ENCODE measurements around the gene AIPL1. TPM values are rescaled to one million over a fixed set of nuclear protein-coding genes. Genes with fewer than 3 reads are reported as not detected.

The AIPL1 gene
- total and polyA plus RNA-seq, 2 of the 13 experiments (the other 11 are each of a cell fraction or from before 2014, with no cell fraction given): not detected

DNA sequence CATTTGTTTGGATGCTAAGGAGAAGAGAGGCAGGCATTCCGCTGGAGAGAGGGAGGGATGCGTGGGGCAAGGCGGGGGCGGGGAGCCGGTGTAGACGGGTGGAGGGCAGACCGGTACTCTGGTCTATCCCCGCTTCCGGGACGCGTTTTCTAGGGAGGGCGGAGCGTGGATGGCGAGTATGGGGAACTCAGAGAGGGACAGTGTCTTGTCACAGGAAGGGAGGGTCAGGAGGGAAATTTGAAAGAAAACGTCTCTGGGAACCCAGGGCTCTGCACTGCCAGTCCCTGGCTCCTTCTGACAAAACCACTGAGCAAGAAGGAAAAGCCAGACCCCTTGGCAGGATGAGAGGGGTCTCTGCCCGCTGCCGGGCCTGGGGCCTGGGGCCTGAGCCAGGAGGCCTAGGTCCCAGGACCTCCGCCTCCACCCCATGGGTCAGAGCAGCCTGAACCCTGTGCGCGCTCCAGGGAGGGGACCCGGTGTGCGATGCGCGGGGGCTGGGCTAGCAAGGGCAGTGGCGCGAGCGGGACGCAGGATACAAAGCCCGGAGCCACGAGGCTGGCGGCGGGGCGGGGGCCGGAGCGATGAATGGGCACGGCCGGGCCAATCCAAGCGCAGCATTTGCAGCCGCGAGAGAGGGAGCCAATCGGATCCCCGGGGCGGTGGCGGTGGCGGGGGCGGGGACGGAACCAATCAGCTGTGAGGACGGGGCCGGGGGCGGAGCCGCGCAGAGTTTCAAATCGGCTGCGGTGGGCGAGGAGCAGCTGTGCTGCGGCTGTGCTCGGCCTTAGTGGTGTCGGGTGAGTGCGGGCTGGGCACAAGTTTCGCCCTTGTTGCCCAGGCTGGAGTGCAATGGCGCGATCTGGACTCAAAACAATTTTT is 9.0 kb upstream of the AIPL1 start, which contains the start of gene PIMREG (continued):
- TF ChIP-seq, protein P1, sequence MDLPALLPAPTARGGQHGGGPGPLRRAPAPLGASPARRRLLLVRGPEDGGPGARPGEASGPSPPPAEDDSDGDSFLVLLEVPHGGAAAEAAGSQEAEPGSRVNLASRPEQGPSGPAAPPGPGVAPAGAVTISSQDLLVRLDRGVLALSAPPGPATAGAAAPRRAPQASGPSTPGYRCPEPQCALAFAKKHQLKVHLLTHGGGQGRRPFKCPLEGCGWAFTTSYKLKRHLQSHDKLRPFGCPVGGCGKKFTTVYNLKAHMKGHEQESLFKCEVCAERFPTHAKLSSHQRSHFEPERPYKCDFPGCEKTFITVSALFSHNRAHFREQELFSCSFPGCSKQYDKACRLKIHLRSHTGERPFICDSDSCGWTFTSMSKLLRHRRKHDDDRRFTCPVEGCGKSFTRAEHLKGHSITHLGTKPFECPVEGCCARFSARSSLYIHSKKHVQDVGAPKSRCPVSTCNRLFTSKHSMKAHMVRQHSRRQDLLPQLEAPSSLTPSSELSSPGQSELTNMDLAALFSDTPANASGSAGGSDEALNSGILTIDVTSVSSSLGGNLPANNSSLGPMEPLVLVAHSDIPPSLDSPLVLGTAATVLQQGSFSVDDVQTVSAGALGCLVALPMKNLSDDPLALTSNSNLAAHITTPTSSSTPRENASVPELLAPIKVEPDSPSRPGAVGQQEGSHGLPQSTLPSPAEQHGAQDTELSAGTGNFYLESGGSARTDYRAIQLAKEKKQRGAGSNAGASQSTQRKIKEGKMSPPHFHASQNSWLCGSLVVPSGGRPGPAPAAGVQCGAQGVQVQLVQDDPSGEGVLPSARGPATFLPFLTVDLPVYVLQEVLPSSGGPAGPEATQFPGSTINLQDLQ (CRISPR knock-in tag; IDR thresholded peaks at IDR 0.05): no peak

DNA sequence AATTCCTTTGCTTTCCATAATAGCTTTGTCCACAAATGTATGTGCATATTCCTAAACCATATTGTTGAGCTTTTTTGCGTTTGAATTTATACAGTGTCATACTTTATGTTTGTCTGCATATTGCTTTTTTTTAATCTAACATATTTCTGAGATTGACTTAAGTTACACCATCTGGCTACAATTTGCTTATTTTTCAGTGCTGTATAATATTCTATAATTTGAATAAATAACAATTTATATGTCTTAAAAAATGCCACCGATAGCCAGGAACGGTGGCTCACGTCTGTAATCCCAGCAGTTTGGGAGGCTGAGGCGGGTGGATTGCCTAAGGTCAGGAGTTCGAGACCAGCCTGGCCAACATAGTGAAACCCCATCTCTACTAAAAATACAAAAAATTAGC is 7.9 kb upstream of the AIPL1 start:
- in situ Hi-C loops (cut with HindIII; ENCODE audit: extremely low pct_ligation_motif_present, low pct_unique_long_range_greater_than_20kb): no loop called here
- POLR2A ChIA-PET: no interaction called here
- H3K4me2 ChIP-seq (ENCODE audit: low read depth, low read length): no peak overlapping the region
- no TSS peak for BruUV-seq (replicated peaks)
- intact Hi-C loops (cut with micrococcal nuclease; ENCODE audit: unreplicated experiment): no loop called here
- no peaks in the 10 kb centered on the region; a peak in 1 of 5 replicates for H3K27me3 ChIP-seq (ENCODE audit: control insufficient read depth in 1 of 2, insufficient read depth in 2 of 2, low read length in 2 of 2)
- H3K36me3 ChIP-seq (replicated peaks in 1 of 2; ENCODE audit: control insufficient read depth in 1 of 2, insufficient read depth in 2 of 2, low read length in 2 of 2): no peaks in the 10 kb centered on the region; a peak in 2 of 5 replicates
- FAIRE-seq (no peak), ATAC-seq (no peak), DNase-seq (ENCODE audit: low spot score) (no peak)
- no peak overlapping the region for H3K9ac ChIP-seq (ENCODE audit: insufficient read depth, low read depth, low read length)
- no peaks in the 10 kb centered on the region for H3K79me2 ChIP-seq (ENCODE audit: insufficient read depth, low read length)
- H3K9me3 ChIP-seq (ENCODE audit: low read length): no peaks in the 10 kb centered on the region
- 64% methylated on average over 6 of the region's 6 CpGs for WGBS (ENCODE audit: low lambda C conversion rate)
- no peaks in the 10 kb centered on the region for H4K20me1 ChIP-seq (ENCODE audit: insufficient read depth, low read length)
- H3K4me1 ChIP-seq (ENCODE audit: insufficient read depth, low read length): peaks cover 33% of the 10 kb centered on the region
- no peak overlapping the region for H2AFZ ChIP-seq (ENCODE audit: low read length)
- H3K4me3 ChIP-seq (replicated peaks in 1 of 3; ENCODE audit: insufficient read depth in 1 of 3, low read depth in 2 of 3, low read length in 3 of 3): no peak overlapping the region
- no peak overlapping the region for H3K27ac ChIP-seq (ENCODE audit: extremely low read length, insufficient read depth, low read length)
- CTCF ChIA-PET (ENCODE audit: low intra/inter-chr PET ratio, low total read pairs): no interaction called here
- TF ChIP-seq GRHL1 (CRISPR knock-in tag; conservative IDR thresholded peaks at IDR 0.05): no peak
- no peak for TF ChIP-seq ARNT (IDR thresholded peaks at IDR 0.05)
- no peak for TF ChIP-seq HOXA5 (CRISPR knock-in tag; IDR thresholded peaks at IDR 0.05)
- TF ChIP-seq ZNF160 (CRISPR knock-in tag; IDR thresholded peaks at IDR 0.05): no peak
- no peak for TF ChIP-seq ZHX1 (CRISPR knock-in tag; IDR thresholded peaks at IDR 0.05; ENCODE audit: low read depth)
- TF ChIP-seq SKI (IDR thresholded peaks at IDR 0.05; ENCODE audit: partially characterized antibody): no peak
- TF ChIP-seq, protein P1 (CRISPR knock-in tag; IDR thresholded peaks at IDR 0.05): no peak
- TF ChIP-seq, protein P2, sequence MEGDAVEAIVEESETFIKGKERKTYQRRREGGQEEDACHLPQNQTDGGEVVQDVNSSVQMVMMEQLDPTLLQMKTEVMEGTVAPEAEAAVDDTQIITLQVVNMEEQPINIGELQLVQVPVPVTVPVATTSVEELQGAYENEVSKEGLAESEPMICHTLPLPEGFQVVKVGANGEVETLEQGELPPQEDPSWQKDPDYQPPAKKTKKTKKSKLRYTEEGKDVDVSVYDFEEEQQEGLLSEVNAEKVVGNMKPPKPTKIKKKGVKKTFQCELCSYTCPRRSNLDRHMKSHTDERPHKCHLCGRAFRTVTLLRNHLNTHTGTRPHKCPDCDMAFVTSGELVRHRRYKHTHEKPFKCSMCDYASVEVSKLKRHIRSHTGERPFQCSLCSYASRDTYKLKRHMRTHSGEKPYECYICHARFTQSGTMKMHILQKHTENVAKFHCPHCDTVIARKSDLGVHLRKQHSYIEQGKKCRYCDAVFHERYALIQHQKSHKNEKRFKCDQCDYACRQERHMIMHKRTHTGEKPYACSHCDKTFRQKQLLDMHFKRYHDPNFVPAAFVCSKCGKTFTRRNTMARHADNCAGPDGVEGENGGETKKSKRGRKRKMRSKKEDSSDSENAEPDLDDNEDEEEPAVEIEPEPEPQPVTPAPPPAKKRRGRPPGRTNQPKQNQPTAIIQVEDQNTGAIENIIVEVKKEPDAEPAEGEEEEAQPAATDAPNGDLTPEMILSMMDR (CRISPR knock-in tag; IDR thresholded peaks at IDR 0.05): no peak
- no peak for TF ChIP-seq ZBTB7A (CRISPR knock-in tag; IDR thresholded peaks at IDR 0.05)
